SK-N-SH treated with all-trans-retinoic acid at 6 μM for 48 hours (cell line): ENCODE measurements around the gene PSMA3.

ENCODE experiments used
- ATAC-seq: fragments of 200-7000 bp; cut with Tn5 transposase; 3 replicates; pipeline ENCODE4 v1.9.1; 2020; ENCODE audit warnings: mild to moderate bottlenecking, moderate library complexity
- BACH2 ChIP-seq: fragments of 250-450 bp; sonication (Bioruptor Pico); IDR thresholded peaks from 2 replicates; pipeline ENCODE4 v1.9.0; 2021; ENCODE audit warnings: mild to moderate bottlenecking, borderline replicate concordance
- CREB5 ChIP-seq: fragments of 250-450 bp; sonication (Bioruptor Pico); IDR thresholded peaks from 2 replicates; pipeline ENCODE4 v1.5.1; 2020; ENCODE audit warnings: low read depth, mild to moderate bottlenecking, moderate library complexity
- CSDC2 ChIP-seq: fragments of 250-450 bp; sonication (Bioruptor Pico); IDR thresholded peaks from 2 replicates; pipeline ENCODE4 v1.5.0; 2020; ENCODE audit warnings: mild to moderate bottlenecking, moderate library complexity
- ESRRG ChIP-seq: fragments of 250-450 bp; sonication (Bioruptor Pico); IDR thresholded peaks from 2 replicates; pipeline ENCODE4 v1.6.1; 2021; ENCODE audit warnings: mild to moderate bottlenecking
- GLIS3 ChIP-seq: fragments of 250-450 bp; sonication (Bioruptor Pico); IDR thresholded peaks from 2 replicates; pipeline ENCODE4 v1.5.0; 2020; ENCODE audit warnings: mild to moderate bottlenecking, moderate library complexity
- ISL1 ChIP-seq: fragments of 250-450 bp; sonication (Bioruptor Pico); IDR thresholded peaks from 2 replicates; pipeline ENCODE4 v2.1.2; 2022; ENCODE audit warnings: mild to moderate bottlenecking, moderate library complexity
- PATZ1 ChIP-seq: fragments of 250-450 bp; sonication (Bioruptor Pico); IDR thresholded peaks from 2 replicates; pipeline ENCODE4 v1.8.0; 2020; ENCODE audit warnings: mild to moderate bottlenecking, moderate library complexity, borderline replicate concordance
- PPARA ChIP-seq: fragments of 250-450 bp; sonication (Bioruptor Pico); IDR thresholded peaks from 2 replicates; pipeline ENCODE4 v1.5.0; 2020; ENCODE audit warnings: mild to moderate bottlenecking, borderline replicate concordance
- SNAI2 ChIP-seq: fragments of 250-450 bp; sonication (Bioruptor Pico); IDR thresholded peaks from 2 replicates; pipeline ENCODE4 v1.5.0; 2020; ENCODE audit warnings: mild to moderate bottlenecking, moderate library complexity
- TCF4 ChIP-seq: fragments of 250-450 bp; sonication (Bioruptor Pico); IDR thresholded peaks from 2 replicates; pipeline ENCODE4 v1.8.0; 2021; ENCODE audit warnings: mild to moderate bottlenecking, moderate library complexity, borderline replicate concordance
- TOX ChIP-seq: fragments of 250-450 bp; sonication (Bioruptor Pico); IDR thresholded peaks from 2 replicates; pipeline ENCODE4 v1.8.0; 2021; ENCODE audit warnings: mild to moderate bottlenecking, moderate library complexity, borderline replicate concordance
- TSHZ2 ChIP-seq: fragments of 250-450 bp; sonication (Bioruptor Pico); IDR thresholded peaks from 2 replicates; pipeline ENCODE4 v1.5.0; 2020; ENCODE audit warnings: mild to moderate bottlenecking, moderate library complexity
- ZC3H10 ChIP-seq: fragments of 250-450 bp; sonication (Bioruptor Pico); IDR thresholded peaks from 2 replicates; pipeline ENCODE4 v1.5.1; 2021; ENCODE audit warnings: mild to moderate bottlenecking, moderate library complexity
- ZFP3 ChIP-seq: fragments of 250-450 bp; sonication (Bioruptor Pico); IDR thresholded peaks from 2 replicates; pipeline ENCODE4 v1.5.0; 2020; ENCODE audit warnings: mild to moderate bottlenecking, moderate library complexity
- ZFP30 ChIP-seq: fragments of 450-650 bp; formaldehyde crosslinking; IDR thresholded peaks from 2 replicates; pipeline ENCODE4 v1.5.0; 2022; ENCODE audit warnings: mild to moderate bottlenecking, moderate library complexity
- ZNF565 ChIP-seq: fragments of 450-650 bp; formaldehyde crosslinking; conservative IDR thresholded peaks from 2 replicates; pipeline ENCODE4 v1.5.0; 2020; ENCODE audit warnings: low read depth, mild to moderate bottlenecking, moderate library complexity
- ZNF70 ChIP-seq: fragments of 450-650 bp; formaldehyde crosslinking; IDR thresholded peaks from 2 replicates; pipeline ENCODE4 v1.5.0; 2020; ENCODE audit warnings: mild to moderate bottlenecking, moderate library complexity
- ZNF8 ChIP-seq: fragments of 450-650 bp; formaldehyde crosslinking; IDR thresholded peaks from 2 replicates; pipeline ENCODE4 v1.5.0; 2020; ENCODE audit warnings: mild to moderate bottlenecking, moderate library complexity
- TF ChIP-seq, protein P1 (sequence below): fragments of 250-450 bp; sonication (Bioruptor Pico); IDR thresholded peaks from 2 replicates; pipeline ENCODE4 v1.5.1; 2021; ENCODE audit warnings: mild to moderate bottlenecking, moderate library complexity
- TF ChIP-seq, protein P2 (sequence below): fragments of 250-450 bp; sonication (Bioruptor Pico); IDR thresholded peaks from 2 replicates; pipeline ENCODE4 v1.8.0; 2021; ENCODE audit warnings: low read depth, mild to moderate bottlenecking, moderate library complexity, borderline replicate concordance

The PSMA3 gene

GRCh38 chr14:58288106-58288792 is 43.6 kb downstream of the PSMA3 start:
- no peak for TF ChIP-seq ZNF565 (CRISPR knock-in tag)
- TF ChIP-seq ZC3H10, result 0 out of 2 replicates have a peak, but pooled peaks have one; percentile 9
- peak; percentile 60 for ATAC-seq

DNA sequence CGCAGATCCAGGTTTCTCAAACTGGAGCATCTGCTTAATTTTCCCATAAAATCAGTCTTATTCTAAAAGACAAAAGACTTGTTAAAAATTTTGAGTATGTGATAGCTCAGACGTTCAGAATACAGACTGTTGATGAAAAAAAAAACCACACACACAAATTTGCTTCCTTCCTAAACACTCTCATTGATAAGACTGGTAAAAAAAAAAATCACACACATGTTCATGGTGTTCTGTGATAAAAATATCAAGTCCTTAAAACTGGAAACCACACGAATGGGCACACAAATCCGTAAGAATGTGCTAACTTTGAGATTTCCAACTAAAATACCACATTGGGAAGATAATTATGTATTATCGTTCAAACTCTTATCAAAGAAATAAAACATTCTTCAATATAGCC is 47.0 kb downstream of the PSMA3 start:
- ATAC-seq, result no peak
- TF ChIP-seq, protein P1, sequence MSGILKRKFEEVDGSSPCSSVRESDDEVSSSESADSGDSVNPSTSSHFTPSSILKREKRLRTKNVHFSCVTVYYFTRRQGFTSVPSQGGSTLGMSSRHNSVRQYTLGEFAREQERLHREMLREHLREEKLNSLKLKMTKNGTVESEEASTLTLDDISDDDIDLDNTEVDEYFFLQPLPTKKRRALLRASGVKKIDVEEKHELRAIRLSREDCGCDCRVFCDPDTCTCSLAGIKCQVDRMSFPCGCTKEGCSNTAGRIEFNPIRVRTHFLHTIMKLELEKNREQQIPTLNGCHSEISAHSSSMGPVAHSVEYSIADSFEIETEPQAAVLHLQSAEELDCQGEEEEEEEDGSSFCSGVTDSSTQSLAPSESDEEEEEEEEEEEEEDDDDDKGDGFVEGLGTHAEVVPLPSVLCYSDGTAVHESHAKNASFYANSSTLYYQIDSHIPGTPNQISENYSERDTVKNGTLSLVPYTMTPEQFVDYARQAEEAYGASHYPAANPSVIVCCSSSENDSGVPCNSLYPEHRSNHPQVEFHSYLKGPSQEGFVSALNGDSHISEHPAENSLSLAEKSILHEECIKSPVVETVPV (CRISPR knock-in tag), result no peak
- TF ChIP-seq PPARA (no peak), CREB5 (no peak), GLIS3 (CRISPR knock-in tag) (no peak), ZNF565 (CRISPR knock-in tag) (no peak), ISL1 (CRISPR knock-in tag) (no peak), PATZ1 (CRISPR knock-in tag) (no peak), ZNF70 (no peak), TOX (CRISPR knock-in tag) (no peak), ZFP3 (CRISPR knock-in tag) (no peak), ZNF8 (CRISPR knock-in tag) (no peak), SNAI2 (no peak), BACH2 (CRISPR knock-in tag) (no peak), ZC3H10 (no peak), TSHZ2 (CRISPR knock-in tag) (no peak), ZFP30 (CRISPR knock-in tag) (no peak)
- TF ChIP-seq, protein P2, sequence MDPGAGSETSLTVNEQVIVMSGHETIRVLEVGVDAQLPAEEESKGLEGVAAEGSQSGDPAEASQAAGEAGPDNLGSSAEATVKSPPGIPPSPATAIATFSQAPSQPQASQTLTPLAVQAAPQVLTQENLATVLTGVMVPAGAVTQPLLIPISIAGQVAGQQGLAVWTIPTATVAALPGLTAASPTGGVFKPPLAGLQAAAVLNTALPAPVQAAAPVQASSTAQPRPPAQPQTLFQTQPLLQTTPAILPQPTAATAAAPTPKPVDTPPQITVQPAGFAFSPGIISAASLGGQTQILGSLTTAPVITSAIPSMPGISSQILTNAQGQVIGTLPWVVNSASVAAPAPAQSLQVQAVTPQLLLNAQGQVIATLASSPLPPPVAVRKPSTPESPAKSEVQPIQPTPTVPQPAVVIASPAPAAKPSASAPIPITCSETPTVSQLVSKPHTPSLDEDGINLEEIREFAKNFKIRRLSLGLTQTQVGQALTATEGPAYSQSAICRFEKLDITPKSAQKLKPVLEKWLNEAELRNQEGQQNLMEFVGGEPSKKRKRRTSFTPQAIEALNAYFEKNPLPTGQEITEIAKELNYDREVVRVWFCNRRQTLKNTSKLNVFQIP (CRISPR knock-in tag), result no peak
- TF ChIP-seq, all 23 proteins: peak for 0

DNA sequence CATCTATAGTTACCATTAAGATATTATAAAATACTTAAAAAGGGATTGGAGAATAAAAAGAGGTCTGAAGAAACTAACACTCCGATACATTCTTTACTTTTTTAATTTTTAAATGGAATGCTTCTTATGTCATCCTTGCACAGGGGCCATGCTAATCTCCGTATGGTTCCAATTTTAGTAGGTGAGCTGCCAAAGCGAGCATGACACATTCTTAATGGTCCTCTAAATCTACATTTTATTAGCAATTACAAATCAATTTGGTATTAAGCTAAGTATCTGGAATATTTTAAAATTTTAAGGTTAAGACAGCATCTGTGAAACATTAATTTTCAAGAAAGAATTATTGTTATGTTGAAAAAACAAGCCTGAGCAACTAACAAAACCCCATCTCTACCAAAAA is 47.5 kb downstream of the PSMA3 start:
- TF ChIP-seq ISL1 (CRISPR knock-in tag) (peak; percentile 85), ZNF8 (CRISPR knock-in tag) (no peak), TCF4 (CRISPR knock-in tag) (0 out of 2 replicates have a peak, but pooled peaks have one; percentile 18), ZFP3 (CRISPR knock-in tag) (no peak), ZNF565 (CRISPR knock-in tag) (no peak), CSDC2 (CRISPR knock-in tag) (no peak)
- TF ChIP-seq, all 23 proteins: peak for 2
- peak; percentile 38 for ATAC-seq

DNA sequence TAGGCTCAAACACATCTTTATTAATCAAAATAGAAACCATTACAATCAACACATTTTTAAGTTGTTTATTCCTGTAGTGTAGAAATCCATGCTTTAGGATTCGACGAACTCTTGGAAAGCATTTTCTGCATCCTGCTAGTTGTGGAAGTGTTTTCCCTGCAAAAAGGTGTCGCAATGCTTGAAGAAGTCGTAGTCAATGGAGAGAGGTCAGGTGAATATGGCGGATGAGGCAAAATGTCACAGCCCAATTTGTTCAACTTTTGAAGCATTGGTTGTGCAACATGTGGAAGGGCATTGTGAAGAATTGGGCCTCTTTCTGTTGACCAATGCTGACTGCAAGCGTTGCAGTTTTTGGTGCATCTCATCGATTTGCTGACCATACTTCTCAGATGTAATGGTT is 49.6 kb downstream of the PSMA3 start:
- TF ChIP-seq CSDC2 (CRISPR knock-in tag) (no peak), TCF4 (CRISPR knock-in tag) (no peak), TOX (CRISPR knock-in tag) (no peak), ZNF70 (no peak), ESRRG (CRISPR knock-in tag) (no peak)
- no peak for ATAC-seq
